Measurements from ENCODE around the gene GP1BB.

DNA sequence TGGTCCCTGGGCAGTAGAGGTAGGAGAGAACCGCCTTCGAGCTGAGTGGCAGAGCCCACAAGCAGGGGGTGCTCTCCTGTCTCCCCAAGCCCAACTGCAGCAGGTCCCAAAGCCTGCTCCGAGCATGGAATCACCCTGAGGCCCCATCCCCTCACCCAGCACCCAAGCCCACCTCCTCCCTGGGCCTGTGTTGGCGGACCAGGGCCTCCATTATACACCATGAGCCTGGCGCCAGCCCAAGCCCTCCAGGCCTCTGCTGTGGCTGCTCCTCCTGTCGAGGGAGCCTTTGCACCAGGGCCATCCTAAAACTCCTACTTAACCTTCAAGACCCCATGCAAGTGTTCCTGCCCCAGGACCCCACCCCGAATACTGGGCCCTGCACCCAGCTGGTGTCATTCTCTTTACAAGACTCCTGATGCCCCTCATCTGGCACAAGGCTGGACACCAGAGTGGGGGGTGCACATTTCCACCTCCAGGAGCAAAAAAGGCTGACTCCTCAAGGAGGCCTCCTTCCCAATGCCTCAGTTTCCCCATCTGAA, 16.6 kb downstream of the GP1BB start:
- TF ChIP-seq, protein P1, sequence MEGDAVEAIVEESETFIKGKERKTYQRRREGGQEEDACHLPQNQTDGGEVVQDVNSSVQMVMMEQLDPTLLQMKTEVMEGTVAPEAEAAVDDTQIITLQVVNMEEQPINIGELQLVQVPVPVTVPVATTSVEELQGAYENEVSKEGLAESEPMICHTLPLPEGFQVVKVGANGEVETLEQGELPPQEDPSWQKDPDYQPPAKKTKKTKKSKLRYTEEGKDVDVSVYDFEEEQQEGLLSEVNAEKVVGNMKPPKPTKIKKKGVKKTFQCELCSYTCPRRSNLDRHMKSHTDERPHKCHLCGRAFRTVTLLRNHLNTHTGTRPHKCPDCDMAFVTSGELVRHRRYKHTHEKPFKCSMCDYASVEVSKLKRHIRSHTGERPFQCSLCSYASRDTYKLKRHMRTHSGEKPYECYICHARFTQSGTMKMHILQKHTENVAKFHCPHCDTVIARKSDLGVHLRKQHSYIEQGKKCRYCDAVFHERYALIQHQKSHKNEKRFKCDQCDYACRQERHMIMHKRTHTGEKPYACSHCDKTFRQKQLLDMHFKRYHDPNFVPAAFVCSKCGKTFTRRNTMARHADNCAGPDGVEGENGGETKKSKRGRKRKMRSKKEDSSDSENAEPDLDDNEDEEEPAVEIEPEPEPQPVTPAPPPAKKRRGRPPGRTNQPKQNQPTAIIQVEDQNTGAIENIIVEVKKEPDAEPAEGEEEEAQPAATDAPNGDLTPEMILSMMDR (conservative IDR thresholded peaks at IDR 0.05; ENCODE audit: low read depth, low read length) = no peak
- TF ChIP-seq, protein P2, sequence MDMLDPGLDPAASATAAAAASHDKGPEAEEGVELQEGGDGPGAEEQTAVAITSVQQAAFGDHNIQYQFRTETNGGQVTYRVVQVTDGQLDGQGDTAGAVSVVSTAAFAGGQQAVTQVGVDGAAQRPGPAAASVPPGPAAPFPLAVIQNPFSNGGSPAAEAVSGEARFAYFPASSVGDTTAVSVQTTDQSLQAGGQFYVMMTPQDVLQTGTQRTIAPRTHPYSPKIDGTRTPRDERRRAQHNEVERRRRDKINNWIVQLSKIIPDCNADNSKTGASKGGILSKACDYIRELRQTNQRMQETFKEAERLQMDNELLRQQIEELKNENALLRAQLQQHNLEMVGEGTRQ (IDR thresholded peaks at IDR 0.05; ENCODE audit: low read depth, low read length) = no peak
- TF ChIP-seq RAD21 (IDR thresholded peaks at IDR 0.05; ENCODE audit: low read length) (no peak), POLR2A (IDR thresholded peaks at IDR 0.05; ENCODE audit: low read depth, low read length) (no peak), CHD1 (IDR thresholded peaks at IDR 0.05; ENCODE audit: low read depth, low read length) (no peak), CEBPB (IDR thresholded peaks at IDR 0.05; ENCODE audit: low read depth, low read length) (no peak)

All from IMR-90 (cell line).